ENCODE measurements around the gene HOTAIR.

The HOTAIR gene

GRCh38 chr12:53956251-53956887, 18.4 kb downstream of the HOTAIR start:
- TF ChIP-seq NFRKB (IDR thresholded peaks at IDR 0.05), result no peak
- TF ChIP-seq BHLHE40 (IDR thresholded peaks at IDR 0.05; ENCODE audit: borderline replicate concordance), result no peak
- no peak for TF ChIP-seq ARNT (IDR thresholded peaks at IDR 0.05)
- no peak for TF ChIP-seq FOXM1 (IDR thresholded peaks at IDR 0.05; ENCODE audit: borderline replicate concordance)
- no peak for TF ChIP-seq SP1 (IDR thresholded peaks at IDR 0.05)
- no peak for TF ChIP-seq ZNF384 (IDR thresholded peaks at IDR 0.05)
- TF ChIP-seq FOXA1 (IDR thresholded peaks at IDR 0.05), result no peak
- TF ChIP-seq SUZ12 (IDR thresholded peaks at IDR 0.05), result no peak
- no peak for TF ChIP-seq FOXK2 (IDR thresholded peaks at IDR 0.05)
- TF ChIP-seq L3MBTL2 (conservative IDR thresholded peaks at IDR 0.05), result no peak
- TF ChIP-seq TARDBP (IDR thresholded peaks at IDR 0.05), result no peak
- no peak for TF ChIP-seq LEF1 (IDR thresholded peaks at IDR 0.05; ENCODE audit: borderline replicate concordance)
- TF ChIP-seq, protein P1, sequence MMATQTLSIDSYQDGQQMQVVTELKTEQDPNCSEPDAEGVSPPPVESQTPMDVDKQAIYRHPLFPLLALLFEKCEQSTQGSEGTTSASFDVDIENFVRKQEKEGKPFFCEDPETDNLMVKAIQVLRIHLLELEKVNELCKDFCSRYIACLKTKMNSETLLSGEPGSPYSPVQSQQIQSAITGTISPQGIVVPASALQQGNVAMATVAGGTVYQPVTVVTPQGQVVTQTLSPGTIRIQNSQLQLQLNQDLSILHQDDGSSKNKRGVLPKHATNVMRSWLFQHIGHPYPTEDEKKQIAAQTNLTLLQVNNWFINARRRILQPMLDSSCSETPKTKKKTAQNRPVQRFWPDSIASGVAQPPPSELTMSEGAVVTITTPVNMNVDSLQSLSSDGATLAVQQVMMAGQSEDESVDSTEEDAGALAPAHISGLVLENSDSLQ (IDR thresholded peaks at IDR 0.05), result no peak
- no peak for TF ChIP-seq CTBP1 (IDR thresholded peaks at IDR 0.05; ENCODE audit: borderline replicate concordance)
- no peak for TF ChIP-seq HDGF (IDR thresholded peaks at IDR 0.05; ENCODE audit: borderline replicate concordance)
- no peak for TF ChIP-seq ELF4 (IDR thresholded peaks at IDR 0.05)
- no peak for DNase-seq (ENCODE audit: extremely low spot score)
- ChIA-PET CTCF (interaction anchor here (0.6 kb wide), 1 partner anchor 11 kb away, joined by 3 read pairs; no protein-coding TSS in a partner anchor), POLR2A (no interaction called here)

DNA sequence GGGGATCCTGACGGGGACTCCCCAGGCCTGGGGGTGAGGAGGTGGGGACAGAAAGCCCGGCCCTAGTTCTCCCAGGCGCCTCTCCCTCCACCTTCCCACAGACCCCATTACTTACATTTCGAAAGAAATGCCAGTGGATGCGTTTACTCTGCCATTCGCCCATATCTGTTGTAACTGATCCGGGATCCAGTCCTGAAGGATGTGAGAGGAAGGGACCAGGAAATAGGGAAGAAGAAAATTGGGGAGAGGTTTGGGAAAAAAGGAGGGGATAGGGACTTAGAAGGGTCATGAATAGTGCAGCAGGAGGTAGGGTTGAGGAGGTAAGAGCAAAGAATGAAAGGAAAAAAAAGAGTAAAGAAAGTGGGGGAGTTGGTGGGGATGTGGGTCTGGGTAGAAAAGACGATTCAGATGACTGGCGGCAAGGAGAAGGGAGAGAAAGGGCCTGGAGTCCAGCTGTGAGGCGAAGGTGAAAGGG, 18.9 kb downstream of the HOTAIR start:
- DNase-seq (ENCODE audit: extremely low spot score), result no peak
- ChIA-PET POLR2A (no interaction called here), CTCF (no interaction called here)
- no peak for TF ChIP-seq TARDBP (IDR thresholded peaks at IDR 0.05)

DNA sequence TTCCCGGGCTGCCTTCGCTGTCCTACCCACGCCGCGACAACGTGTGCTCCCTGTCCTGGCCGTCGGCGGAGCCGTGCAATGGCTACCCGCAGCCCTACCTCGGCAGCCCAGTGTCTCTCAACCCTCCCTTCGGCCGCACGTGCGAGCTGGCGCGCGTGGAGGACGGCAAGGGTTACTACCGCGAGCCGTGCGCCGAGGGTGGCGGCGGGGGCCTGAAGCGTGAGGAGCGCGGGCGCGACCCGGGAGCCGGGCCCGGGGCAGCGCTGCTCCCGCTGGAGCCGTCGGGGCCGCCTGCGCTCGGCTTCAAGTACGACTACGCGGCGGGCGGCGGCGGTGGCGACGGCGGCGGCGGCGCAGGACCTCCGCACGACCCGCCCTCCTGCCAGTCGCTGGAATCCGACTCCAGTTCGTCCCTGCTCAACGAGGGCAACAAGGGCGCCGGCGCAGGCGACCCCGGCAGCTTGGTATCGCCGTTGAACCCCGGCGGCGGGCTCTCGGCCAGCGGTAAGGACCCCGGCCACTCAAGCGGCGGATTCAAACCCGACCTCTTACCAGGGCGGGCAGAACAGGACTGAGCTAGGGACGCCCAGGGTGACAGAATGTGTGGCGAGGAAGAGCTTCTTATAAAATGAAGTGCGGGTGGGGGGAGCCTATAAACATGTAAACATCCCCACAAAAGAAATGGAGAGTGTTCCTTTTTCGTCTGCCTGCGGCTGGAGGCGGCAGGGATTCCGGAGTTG, 19.5 kb downstream of the HOTAIR start:
- POLR2A ChIA-PET, result interaction anchor here (1.2 to 1.5 kb wide), 3 partner anchors 9 to 21 kb away, joined by 4 to 8 read pairs (median 7); no protein-coding TSS in a partner anchor
- TF ChIP-seq L3MBTL2 (conservative IDR thresholded peaks at IDR 0.05) (no peak), SUZ12 (IDR thresholded peaks at IDR 0.05) (no peak), ARNT (IDR thresholded peaks at IDR 0.05) (no peak), ZNF384 (IDR thresholded peaks at IDR 0.05) (no peak), FOXA1 (IDR thresholded peaks at IDR 0.05) (no peak), SP1 (IDR thresholded peaks at IDR 0.05) (no peak), CTBP1 (IDR thresholded peaks at IDR 0.05; ENCODE audit: borderline replicate concordance) (no peak), TARDBP (IDR thresholded peaks at IDR 0.05) (no peak), LEF1 (IDR thresholded peaks at IDR 0.05; ENCODE audit: borderline replicate concordance) (no peak)
- CTCF ChIA-PET, result no interaction called here
- no peak for DNase-seq (ENCODE audit: extremely low spot score)

- ChIA-PET CTCF (interaction anchor here (1.9 to 2.0 kb wide), 2 partner anchors 30 to 209 kb away, joined by 4 to 5 read pairs; partner anchors contain the start of gene HOXC10), POLR2A (interaction anchor here (1.2 to 3.6 kb wide), 4 partner anchors 9 to 21 kb away, joined by 4 to 14 read pairs (median 8); partner anchors contain the start of gene HOXC13)
- DNase-seq (ENCODE audit: extremely low spot score), result peak; percentile 47
- TF ChIP-seq FOXK2 (IDR thresholded peaks at IDR 0.05) (no peak), TARDBP (IDR thresholded peaks at IDR 0.05) (no peak), NFRKB (IDR thresholded peaks at IDR 0.05) (no peak), ARNT (IDR thresholded peaks at IDR 0.05) (no peak), BHLHE40 (IDR thresholded peaks at IDR 0.05; ENCODE audit: borderline replicate concordance) (no peak), ZNF384 (IDR thresholded peaks at IDR 0.05) (no peak), FOXM1 (IDR thresholded peaks at IDR 0.05; ENCODE audit: borderline replicate concordance) (no peak), FOXA1 (IDR thresholded peaks at IDR 0.05) (no peak), LEF1 (IDR thresholded peaks at IDR 0.05; ENCODE audit: borderline replicate concordance) (no peak), ELF4 (IDR thresholded peaks at IDR 0.05) (no peak), L3MBTL2 (conservative IDR thresholded peaks at IDR 0.05) (no peak)
Observed at GRCh38 chr12:53954694-53955035, 20.1 kb downstream of the HOTAIR start, which contains the start of gene HOXC12. TSS of gene HOXC12 (plus strand) at chr12:53954903. CDS start at chr12:53954930, 27 bp downstream.

DNA sequence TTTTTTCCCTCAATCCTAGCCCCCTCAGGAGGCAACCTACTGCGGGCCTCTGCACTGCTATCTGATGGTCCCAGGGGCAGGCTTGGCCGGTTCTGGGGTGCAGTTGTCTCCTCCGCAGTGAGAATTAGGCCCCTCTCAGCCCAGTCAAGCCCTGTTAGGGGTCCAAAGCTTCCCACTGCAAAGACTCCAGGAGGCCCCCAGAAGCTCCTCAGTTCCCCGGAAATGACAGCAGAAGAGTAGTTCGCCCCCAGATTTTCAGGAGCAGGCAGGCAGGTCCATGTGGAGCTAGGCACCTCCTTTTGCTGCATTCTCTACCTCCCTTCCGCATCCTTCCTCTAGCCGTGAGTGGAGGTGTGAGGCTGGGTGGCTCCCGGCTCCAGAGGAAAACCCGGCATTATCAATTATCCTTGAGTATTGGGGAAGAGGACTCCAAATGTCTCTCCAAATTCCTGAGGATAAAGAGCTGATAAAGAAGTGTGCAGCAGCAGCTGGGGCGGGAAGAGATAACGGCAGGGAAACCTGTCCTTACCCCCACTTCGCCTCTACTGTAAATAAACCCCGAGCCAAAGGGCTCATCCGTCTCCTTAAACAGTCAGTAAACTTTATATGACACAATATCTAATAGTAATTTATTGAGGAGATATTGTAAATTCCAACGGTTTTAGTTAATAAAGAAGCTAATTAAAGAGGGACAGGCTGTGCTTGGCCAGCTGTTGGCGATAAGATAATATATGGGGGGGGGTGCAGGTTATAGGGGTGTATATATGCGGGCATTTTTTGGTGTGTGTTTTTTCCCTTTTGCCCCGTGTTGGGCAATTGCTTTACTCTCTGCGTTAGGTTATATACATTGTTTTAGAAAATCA, 20.7 kb downstream of the HOTAIR start:
- TF ChIP-seq LEF1 (IDR thresholded peaks at IDR 0.05; ENCODE audit: borderline replicate concordance) (no peak), FOXA1 (IDR thresholded peaks at IDR 0.05) (no peak), L3MBTL2 (conservative IDR thresholded peaks at IDR 0.05) (no peak), FOXK2 (IDR thresholded peaks at IDR 0.05) (no peak), FOXM1 (IDR thresholded peaks at IDR 0.05; ENCODE audit: borderline replicate concordance) (no peak), TARDBP (IDR thresholded peaks at IDR 0.05) (no peak), BHLHE40 (IDR thresholded peaks at IDR 0.05; ENCODE audit: borderline replicate concordance) (no peak), NFRKB (IDR thresholded peaks at IDR 0.05) (no peak), ARNT (IDR thresholded peaks at IDR 0.05) (no peak), SUZ12 (IDR thresholded peaks at IDR 0.05) (no peak)
- TF ChIP-seq, protein P1 (IDR thresholded peaks at IDR 0.05), result no peak
- POLR2A ChIA-PET, result interaction anchor here (0.8 to 3.6 kb wide), 8 partner anchors 10 to 453 kb away, joined by 3 to 14 read pairs (median 6); partner anchors contain the start of genes HOXC13 and TARBP2
- CTCF ChIA-PET, result interaction anchor here (0.7 to 2.0 kb wide), 6 partner anchors 8 to 208 kb away, joined by 3 to 7 read pairs (median 4); partner anchors contain the start of gene HOXC10

More for the DNA sequence above, 20.7 kb downstream of the HOTAIR start:
- no peak for DNase-seq (ENCODE audit: extremely low spot score)

All from HEK293T (cell line).